Right kidney (tissue), 1 donor: Measurements from ENCODE around the gene MYO5A.
"Not testable (repeated sequence)": the region's sequence is repeated elsewhere in the genome, so short reads cannot be mapped to it uniquely, and the experiment has no call there.

ENCODE experiments used
- DNase-seq: peaks from one replicate; pipeline ENCODE4 v3.0.0-alpha.2; 2016

Gene MYO5A

GRCh38 chr15:52540374-52541012 lies 11.8 kb upstream of the MYO5A start:
- DNase-seq, result no peak

GRCh38 chr15:52537459-52537858 lies 8.8 kb upstream of the MYO5A start:
- no peak for DNase-seq

GRCh38 chr15:52532427-52532826 lies 3.7 kb upstream of the MYO5A start:
- DNase-seq, result no peak

GRCh38 chr15:52529940-52530339 lies 1.3 kb upstream of the MYO5A start:
- DNase-seq, result no peak

GRCh38 chr15:52529341-52529924 lies 753 bp upstream of the MYO5A start:
- peak; percentile 60 for DNase-seq

- no peak for DNase-seq
Measured at GRCh38 chr15:52527911-52528563, 643 bp downstream of the MYO5A start.

GRCh38 chr15:52527196-52527910 lies 1.3 kb downstream of the MYO5A start:
- no peak for DNase-seq

- no peak for DNase-seq
Measured at GRCh38 chr15:52524223-52525136, 4.2 kb downstream of the MYO5A start.

- DNase-seq, result no peak
Measured at GRCh38 chr15:52523647-52524046, 5.0 kb downstream of the MYO5A start.

GRCh38 chr15:52523192-52523591 lies 5.5 kb downstream of the MYO5A start:
- DNase-seq, result no peak

- no peak for DNase-seq
Measured at GRCh38 chr15:52521682-52522081, 7.0 kb downstream of the MYO5A start.

- no peak for DNase-seq
Measured at GRCh38 chr15:52520421-52520820, 8.3 kb downstream of the MYO5A start.

GRCh38 chr15:52518487-52519371 lies 10.0 kb downstream of the MYO5A start:
- DNase-seq, result no peak

GRCh38 chr15:52517014-52517413 lies 11.7 kb downstream of the MYO5A start:
- no peak for DNase-seq

GRCh38 chr15:52515343-52515742 lies 13.3 kb downstream of the MYO5A start:
- no peak for DNase-seq

- DNase-seq, result no peak
Measured at GRCh38 chr15:52514482-52514881, 14.2 kb downstream of the MYO5A start.

GRCh38 chr15:52512869-52513268 lies 15.8 kb downstream of the MYO5A start:
- not testable (repeated sequence) for DNase-seq

GRCh38 chr15:52511084-52511483 lies 17.6 kb downstream of the MYO5A start:
- DNase-seq, result no peak

- no peak for DNase-seq
Measured at GRCh38 chr15:52509500-52510245, 19.0 kb downstream of the MYO5A start.

- no peak for DNase-seq
Measured at GRCh38 chr15:52506549-52506948, 22.1 kb downstream of the MYO5A start.
